Measurements from ENCODE around the gene OPA3. TPM values are rescaled to one million over a fixed set of nuclear protein-coding genes. Genes with fewer than 3 reads are reported as not detected.

Gene OPA3
- total and polyA plus RNA-seq, 2 donors (not counting 1 experiment from before 2014, with no cell fraction given) = 7.3 to 11.2 TPM

DNA sequence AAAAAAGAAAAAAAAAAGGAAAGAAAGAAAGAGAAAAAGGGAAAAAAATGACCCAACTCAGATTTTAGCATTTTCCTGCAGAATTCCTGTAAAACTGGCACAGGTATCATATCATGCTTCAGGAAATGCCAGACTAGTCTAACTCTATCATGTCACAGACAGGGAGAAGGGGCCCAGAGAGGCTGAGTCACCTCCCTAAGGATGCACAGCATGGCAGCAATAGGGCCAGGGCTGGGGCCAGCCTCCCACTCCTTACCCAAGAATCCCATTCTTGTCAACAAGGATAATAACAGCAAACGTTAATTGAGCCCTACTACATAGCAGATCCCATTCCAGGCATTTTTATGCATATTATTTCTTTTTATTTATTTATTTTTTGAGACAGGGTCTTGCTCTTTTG, 8.9 kb upstream of the OPA3 start:
- Histone ChIP-seq H3K27ac (ENCODE audit: low read length in 2 of 2) (no peak overlapping the region), H3K79me2 (ENCODE audit: control insufficient read depth, insufficient read depth, low read length) (no peaks in the 10 kb centered on the region), H3K36me3 (replicated peaks in 1 of 2; ENCODE audit: control extremely low read depth in 1 of 2, control insufficient read depth in 1 of 2, extremely low read depth in 1 of 2, insufficient read depth in 2 of 2, low read length in 1 of 2) (no peaks in the 10 kb centered on the region), H3K4me1 (ENCODE audit: control insufficient read depth in 2 of 2, insufficient read depth in 2 of 2, low read length in 2 of 2) (peaks cover 8 to 11% of the 10 kb centered on the region in 2 donors), H3K27me3 (replicated peaks in 1 of 4; ENCODE audit: control extremely low read depth in 1 of 4, control insufficient read depth in 3 of 4, insufficient read depth in 4 of 4, low read length in 3 of 4) (peaks cover 0 to 54% (median 14%) of the 10 kb centered on the region in 4 experiments), H3K4me3 (ENCODE audit: control extremely low read depth in 1 of 5, extremely low read depth in 1 of 5, insufficient read depth in 1 of 5, low read depth in 2 of 5, low read length in 4 of 5) (no peak overlapping the region), H3K9ac (ENCODE audit: low read length) (no peak overlapping the region), H4K20me1 (ENCODE audit: control insufficient read depth, insufficient read depth, low read length, poor library complexity, severe bottlenecking) (no peaks in the 10 kb centered on the region), H2AFZ (ENCODE audit: insufficient read depth, low read depth, low read length, poor library complexity, severe bottlenecking) (no peak overlapping the region), H3K4me2 (replicated peaks; ENCODE audit: low read depth, low read length, poor library complexity, severe bottlenecking) (no peak overlapping the region), H3K9me3 (ENCODE audit: control extremely low read depth in 1 of 3, control insufficient read depth in 2 of 3, insufficient read depth in 1 of 3, low read length in 2 of 3) (peaks cover 0 to 18% (median 0%) of the 10 kb centered on the region in 3 donors)
- no peak for DNase-seq
- ChIA-PET CTCF (interaction anchor here (0.6 to 1.1 kb wide), 3 partner anchors 14 to 671 kb away, joined by 3 to 7 read pairs (median 3); no protein-coding TSS in a partner anchor), POLR2A (interaction anchor here (0.6 kb wide), 1 partner anchor 90 kb away, joined by 5 read pairs; no protein-coding TSS in a partner anchor)
- TF ChIP-seq, protein P1, sequence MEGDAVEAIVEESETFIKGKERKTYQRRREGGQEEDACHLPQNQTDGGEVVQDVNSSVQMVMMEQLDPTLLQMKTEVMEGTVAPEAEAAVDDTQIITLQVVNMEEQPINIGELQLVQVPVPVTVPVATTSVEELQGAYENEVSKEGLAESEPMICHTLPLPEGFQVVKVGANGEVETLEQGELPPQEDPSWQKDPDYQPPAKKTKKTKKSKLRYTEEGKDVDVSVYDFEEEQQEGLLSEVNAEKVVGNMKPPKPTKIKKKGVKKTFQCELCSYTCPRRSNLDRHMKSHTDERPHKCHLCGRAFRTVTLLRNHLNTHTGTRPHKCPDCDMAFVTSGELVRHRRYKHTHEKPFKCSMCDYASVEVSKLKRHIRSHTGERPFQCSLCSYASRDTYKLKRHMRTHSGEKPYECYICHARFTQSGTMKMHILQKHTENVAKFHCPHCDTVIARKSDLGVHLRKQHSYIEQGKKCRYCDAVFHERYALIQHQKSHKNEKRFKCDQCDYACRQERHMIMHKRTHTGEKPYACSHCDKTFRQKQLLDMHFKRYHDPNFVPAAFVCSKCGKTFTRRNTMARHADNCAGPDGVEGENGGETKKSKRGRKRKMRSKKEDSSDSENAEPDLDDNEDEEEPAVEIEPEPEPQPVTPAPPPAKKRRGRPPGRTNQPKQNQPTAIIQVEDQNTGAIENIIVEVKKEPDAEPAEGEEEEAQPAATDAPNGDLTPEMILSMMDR (IDR thresholded peaks at IDR 0.05) = no peak
- H3K27ac Mint-ChIP-seq = no peak overlapping the region
- H3K27me3 Mint-ChIP-seq = peaks cover 64% of the 10 kb centered on the region
- intact Hi-C loops (cut with micrococcal nuclease) = no loop called here
- no peaks in the 10 kb centered on the region for H3K9me3 Mint-ChIP-seq (ENCODE audit: insufficient read depth)
- WGBS (ENCODE audit: insufficient coverage) = no CpG with 5 or more reads among the region's 1 CpG
- H3K4me1 Mint-ChIP-seq = peaks cover 12% of the 10 kb centered on the region
- no peak overlapping the region for H3K4me3 Mint-ChIP-seq
- no peak for ATAC-seq (ENCODE audit: low read depth)

DNA sequence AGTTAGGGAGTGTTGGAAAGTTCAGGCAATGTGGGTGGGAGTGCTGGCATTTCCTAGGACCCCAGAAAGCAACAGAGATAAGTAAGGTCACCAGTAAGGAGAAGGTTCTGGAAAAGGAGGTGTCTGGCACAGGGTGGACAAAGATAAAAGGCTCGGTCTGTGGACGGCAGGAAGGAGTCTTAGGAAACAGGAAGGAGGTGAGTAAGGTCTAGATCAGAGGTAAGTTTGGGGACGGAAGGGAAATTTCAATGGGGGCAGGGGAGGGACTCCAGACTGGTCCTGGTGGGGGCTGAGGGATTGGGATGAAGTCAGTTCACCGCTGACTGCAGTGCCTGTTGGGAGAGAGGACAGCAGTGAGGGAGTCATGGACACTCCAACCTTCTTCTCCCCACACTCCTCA, 7.8 kb upstream of the OPA3 start:
- Histone ChIP-seq H2AFZ (ENCODE audit: insufficient read depth, low read depth, low read length, poor library complexity, severe bottlenecking) (no peak overlapping the region), H3K4me2 (replicated peaks; ENCODE audit: low read depth, low read length, poor library complexity, severe bottlenecking) (no peak overlapping the region), H3K27me3 (replicated peaks in 1 of 4; ENCODE audit: control extremely low read depth in 1 of 4, control insufficient read depth in 3 of 4, insufficient read depth in 4 of 4, low read length in 3 of 4) (peaks cover 0 to 42% (median 5%) of the 10 kb centered on the region in 4 experiments), H3K4me3 (ENCODE audit: control extremely low read depth in 1 of 5, extremely low read depth in 1 of 5, insufficient read depth in 1 of 5, low read depth in 2 of 5, low read length in 4 of 5) (no peak overlapping the region), H3K79me2 (ENCODE audit: control insufficient read depth, insufficient read depth, low read length) (no peaks in the 10 kb centered on the region), H3K4me1 (ENCODE audit: control insufficient read depth in 2 of 2, insufficient read depth in 2 of 2, low read length in 2 of 2) (no peaks in the 10 kb centered on the region), H3K36me3 (replicated peaks in 1 of 2; ENCODE audit: control extremely low read depth in 1 of 2, control insufficient read depth in 1 of 2, extremely low read depth in 1 of 2, insufficient read depth in 2 of 2, low read length in 1 of 2) (no peaks in the 10 kb centered on the region), H3K9ac (ENCODE audit: low read length) (no peak overlapping the region), H3K27ac (ENCODE audit: low read length in 2 of 2) (no peak overlapping the region), H3K9me3 (ENCODE audit: control extremely low read depth in 1 of 3, control insufficient read depth in 2 of 3, insufficient read depth in 1 of 3, low read length in 2 of 3) (peaks cover 0 to 14% (median 0%) of the 10 kb centered on the region in 3 donors), H4K20me1 (ENCODE audit: control insufficient read depth, insufficient read depth, low read length, poor library complexity, severe bottlenecking) (no peaks in the 10 kb centered on the region)
- DNase-seq (no peak), ATAC-seq (ENCODE audit: low read depth) (no peak)
- no peak for TF ChIP-seq EZH2 (IDR thresholded peaks at IDR 0.05; ENCODE audit: borderline replicate concordance, insufficient read depth, low read depth, low read length, poor library complexity, severe bottlenecking)
- TF ChIP-seq, protein P1 (IDR thresholded peaks at IDR 0.05) = no peak
- intact Hi-C loops (cut with micrococcal nuclease) = no loop called here
- Mint-ChIP-seq H3K27me3 (peaks cover 53% of the 10 kb centered on the region), H3K27ac (no peak overlapping the region), H3K4me1 (peaks cover under 1% of the 10 kb centered on the region), H3K4me3 (no peak overlapping the region), H3K9me3 (ENCODE audit: insufficient read depth) (no peaks in the 10 kb centered on the region)
- 0% methylated on average over 3 of the region's 4 CpGs for WGBS (ENCODE audit: insufficient coverage)
- ChIA-PET CTCF (no interaction called here), POLR2A (interaction anchor here (0.6 kb wide), 1 partner anchor 103 kb away, joined by 3 read pairs; no protein-coding TSS in a partner anchor)

Measured in B cell (primary cell).